Stimulated activated CD8-positive, alpha-beta memory T cell treated with anti-CD3 and anti-CD28 coated beads, Interleukin-7, amount 100 ng/mL, for 4 hours (primary cell): ENCODE data around the gene PLA2G6.
"Not testable (repeated sequence)": the region's sequence is repeated elsewhere in the genome, so short reads cannot be mapped to it uniquely, and the experiment has no call there.

Experiments used
- DNase-seq, 2 donors: peaks; one replicate each; pipeline ENCODE4 v3.0.0-alpha.2; 2020; ENCODE audit warnings: low read depth in 2 of 2

The PLA2G6 gene

DNA sequence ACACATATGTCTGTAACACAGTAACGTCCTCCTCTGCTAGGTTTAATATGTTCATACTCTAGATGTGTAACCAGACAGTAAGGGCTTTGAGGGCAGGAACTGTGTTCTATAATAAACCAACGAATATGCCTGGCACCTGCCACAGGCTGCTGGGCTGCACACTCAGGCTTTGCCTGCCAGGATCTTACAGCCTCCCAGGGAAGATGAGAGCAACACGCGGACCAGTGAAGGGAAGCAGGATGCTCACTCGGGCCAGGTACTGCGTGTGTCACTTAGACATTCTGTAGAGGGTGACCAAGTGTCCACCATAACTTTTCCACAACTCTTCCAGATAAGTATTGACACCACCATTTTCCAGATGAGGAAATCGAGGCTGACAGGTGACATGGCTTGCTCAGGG, 49.5 kb downstream of the PLA2G6 start:
- no peak for DNase-seq

DNA sequence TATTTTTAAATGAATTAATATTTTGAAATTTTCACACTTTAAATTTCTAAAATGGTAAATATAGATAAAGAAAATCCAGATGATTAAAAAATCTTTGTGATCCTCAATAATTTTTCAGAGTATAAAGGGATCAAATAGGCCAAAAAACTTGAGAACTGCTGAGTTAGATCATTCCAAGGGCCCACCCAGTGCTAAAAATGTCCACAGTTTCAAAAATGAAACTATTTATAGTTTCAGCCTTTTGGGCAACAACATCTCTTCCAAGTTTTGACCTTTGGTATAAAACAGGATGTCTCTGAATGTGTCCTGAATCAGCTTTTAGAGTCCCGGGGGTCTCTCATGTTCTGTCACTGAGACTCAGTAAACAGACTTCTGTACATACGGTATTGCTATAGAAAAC, 50.2 kb downstream of the PLA2G6 start:
- DNase-seq: no peak

DNA sequence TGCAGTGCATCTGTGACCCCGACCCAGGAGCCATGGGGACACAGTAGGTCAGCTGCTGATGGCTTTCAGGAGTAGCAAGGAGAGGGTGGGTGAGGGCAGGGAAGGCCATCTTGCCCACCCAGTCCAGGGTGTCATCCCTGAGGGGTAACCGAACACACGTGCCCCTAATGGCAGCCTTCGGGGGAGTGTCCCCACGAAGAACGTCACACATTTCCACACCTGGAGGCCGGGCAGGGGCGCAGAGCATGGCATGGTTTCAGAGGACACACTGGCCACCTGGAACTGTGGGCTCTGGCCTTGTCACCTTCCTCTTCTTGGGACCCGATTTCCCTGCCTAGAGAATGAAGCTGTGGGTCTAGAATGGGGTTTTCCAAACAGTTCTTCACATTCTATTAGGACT, 51.8 kb downstream of the PLA2G6 start:
- DNase-seq: no peak

DNA sequence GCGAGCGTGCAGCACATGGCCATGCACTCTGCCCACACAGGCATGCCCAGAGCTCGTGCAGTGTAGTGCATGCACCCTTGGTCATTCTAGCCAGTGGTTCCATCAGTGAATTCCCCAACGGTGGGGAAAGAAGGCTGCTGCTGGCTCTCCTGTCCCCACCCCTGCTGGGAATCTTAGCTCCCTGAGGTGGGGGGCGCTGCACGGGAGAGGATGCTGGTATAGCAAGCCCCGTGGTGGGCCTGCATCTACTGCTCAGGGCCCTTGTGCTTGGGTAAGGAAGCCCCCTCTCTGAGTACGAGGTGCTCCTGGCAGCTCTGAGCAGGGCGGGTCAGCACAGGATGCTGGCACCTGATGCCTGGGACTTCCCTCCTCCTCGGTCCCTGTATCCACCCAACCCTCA, 52.6 kb downstream of the PLA2G6 start:
- DNase-seq: no peak

DNA sequence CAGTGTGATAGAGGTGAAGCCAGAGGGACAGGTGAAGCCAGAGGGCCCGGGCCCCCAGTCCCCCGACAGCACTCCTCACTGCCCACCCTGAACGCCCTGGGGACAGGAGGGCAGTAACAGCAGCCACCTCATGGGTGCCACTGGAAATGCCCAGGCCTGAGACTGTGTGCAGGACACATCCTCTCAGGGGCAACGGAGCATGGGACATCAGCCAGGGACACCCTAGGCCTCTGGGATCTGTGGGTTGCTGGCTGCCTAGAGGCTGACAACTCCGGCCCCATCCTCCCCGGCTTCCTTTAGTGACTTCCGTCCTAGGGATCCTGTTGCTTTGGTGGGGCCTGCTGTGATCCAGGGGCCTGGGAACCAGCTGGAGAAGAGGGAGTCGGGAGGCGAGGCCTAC, 53.8 kb downstream of the PLA2G6 start:
- DNase-seq: no peak

DNA sequence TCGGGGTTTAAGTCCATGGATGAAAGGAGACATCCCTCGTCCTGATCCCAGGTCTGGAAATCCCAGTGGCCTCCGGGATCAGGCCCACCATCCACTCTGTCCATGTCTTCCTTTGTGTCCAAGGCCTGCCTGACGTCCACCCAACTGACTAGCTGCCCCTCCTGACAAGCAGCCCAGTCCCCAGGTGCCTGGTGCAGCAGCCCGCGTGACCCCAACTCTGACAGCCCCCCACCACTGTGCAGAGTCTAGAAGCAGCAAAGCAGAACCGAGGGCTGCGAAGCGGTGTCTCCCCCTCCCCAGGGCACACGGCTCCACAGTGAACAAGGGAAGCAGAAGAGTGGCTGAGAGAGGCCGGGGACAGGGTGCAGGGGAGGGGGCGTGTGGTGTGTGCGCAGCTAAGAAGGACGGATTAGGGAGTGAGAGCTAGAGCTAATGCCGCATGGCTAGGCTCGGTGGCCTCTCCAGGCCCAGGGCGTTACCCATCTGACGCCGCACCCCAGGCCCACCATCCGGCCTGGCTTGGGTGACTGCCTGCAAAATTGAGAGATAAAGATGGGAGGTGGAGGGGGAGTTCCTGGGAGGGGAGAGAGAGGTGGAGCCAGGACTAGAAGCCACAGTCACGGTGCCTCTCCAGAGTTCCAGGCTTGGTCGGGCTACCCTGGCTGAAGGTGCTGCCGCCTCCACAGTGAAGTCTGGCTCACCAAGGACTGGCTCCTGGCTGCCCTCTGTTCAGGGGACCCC, 54.5 kb downstream of the PLA2G6 start:
- DNase-seq: no peak

DNA sequence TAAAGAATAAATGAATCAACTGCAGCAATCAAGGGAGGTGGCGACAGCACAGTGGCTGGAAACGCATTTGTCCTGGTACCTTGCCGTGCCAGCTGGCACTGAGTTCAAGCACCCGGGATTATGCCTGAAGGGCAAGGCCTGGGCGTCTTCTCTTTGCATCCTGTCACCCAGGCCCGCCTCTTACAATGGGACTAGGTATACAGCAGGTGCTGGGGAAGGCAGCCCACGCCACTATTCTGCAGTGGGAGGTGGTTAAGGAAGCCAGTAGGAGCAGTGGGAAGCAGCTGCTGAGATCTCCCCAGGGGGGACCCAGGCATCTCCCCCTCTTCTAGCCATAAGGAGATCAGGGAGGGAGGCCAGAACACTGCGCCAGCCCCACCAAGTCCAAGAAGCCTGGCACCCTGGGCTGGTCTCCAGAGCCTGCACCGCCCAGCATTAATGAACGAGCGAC, 55.9 kb downstream of the PLA2G6 start:
- DNase-seq: no peak

DNA sequence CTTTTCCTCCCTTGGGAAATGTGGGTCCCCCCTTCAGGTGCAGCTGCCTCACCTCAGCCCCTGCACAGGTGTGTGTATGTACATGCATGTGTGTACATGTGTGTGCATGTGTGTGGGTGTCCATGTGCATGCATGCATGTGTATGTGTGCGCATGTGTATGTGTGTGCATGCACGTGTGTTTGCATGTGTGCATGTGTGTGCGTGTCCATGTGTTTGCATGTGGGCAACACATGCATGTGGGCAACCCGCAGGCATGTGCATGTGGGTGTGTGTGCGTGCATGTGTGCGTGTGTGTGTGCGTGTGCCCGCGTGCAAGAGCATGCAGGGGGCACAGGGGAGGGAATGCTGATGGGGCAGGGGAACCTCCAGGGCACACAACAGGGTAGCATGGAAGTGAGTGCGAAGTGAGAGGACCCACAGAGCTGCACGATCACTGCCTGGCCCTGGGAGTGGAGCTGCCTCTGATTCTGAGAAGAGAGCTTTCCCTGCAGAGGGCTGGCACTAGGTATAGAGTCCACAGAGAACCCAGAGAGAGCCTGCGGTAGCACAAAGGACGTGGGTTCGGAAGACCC, 56.5 kb downstream of the PLA2G6 start:
- no peak for DNase-seq

DNA sequence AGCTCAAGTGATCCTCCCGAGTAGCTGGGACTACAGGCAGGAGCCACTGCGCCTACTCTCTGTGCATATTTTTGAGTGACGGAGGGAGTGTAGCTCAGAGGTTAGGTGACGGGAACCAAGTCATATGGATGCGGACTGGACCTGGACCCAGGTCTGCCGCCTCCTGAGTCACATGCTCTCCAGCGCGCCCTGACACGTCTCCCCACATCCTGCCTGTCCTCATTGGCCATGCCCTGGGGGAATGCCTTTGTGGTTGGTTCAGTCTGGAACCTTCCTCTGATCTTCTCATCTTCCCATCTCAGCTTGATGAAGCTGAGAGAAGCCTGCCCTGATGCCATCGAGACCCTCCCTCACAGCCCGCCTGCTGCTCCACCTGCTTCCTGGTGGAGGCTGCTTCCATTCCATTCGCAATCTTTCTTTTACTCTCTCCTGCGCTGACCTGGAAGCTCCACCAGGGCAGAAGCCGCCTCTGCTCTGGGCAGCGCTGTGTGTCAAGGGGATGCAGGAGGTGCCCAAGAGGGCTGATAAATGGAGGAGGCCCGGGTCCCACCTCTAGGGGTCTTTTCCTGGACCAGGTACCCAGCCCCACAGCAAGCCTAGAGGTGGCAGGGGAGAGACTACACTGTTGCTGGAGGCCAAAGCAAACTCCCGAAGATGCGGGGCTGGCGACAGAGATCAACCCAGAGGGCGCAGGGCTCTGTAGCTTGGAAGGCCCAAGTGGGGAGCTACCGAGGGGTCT, 57.2 kb downstream of the PLA2G6 start:
- DNase-seq: no peak

DNA sequence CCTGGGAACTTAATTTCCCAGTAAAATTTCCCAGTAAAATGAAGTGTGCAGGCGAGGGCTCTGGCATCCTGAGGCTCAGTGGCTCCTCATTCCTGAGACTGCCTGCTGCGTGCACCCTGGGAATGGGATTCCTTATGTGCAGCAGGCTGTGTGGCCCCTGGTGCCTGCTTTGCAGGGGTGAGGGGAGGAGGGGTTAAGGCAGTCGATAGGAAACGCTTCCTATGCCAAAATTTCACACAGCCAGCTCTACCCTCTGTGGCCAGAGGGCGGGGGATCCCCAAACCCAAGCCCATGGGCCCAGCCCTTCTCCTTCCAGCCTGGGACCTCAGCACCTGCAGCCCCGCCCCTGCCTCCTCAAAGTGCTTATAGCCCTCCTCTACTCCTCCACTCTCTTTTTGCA, 59.0 kb downstream of the PLA2G6 start:
- DNase-seq: no peak

DNA sequence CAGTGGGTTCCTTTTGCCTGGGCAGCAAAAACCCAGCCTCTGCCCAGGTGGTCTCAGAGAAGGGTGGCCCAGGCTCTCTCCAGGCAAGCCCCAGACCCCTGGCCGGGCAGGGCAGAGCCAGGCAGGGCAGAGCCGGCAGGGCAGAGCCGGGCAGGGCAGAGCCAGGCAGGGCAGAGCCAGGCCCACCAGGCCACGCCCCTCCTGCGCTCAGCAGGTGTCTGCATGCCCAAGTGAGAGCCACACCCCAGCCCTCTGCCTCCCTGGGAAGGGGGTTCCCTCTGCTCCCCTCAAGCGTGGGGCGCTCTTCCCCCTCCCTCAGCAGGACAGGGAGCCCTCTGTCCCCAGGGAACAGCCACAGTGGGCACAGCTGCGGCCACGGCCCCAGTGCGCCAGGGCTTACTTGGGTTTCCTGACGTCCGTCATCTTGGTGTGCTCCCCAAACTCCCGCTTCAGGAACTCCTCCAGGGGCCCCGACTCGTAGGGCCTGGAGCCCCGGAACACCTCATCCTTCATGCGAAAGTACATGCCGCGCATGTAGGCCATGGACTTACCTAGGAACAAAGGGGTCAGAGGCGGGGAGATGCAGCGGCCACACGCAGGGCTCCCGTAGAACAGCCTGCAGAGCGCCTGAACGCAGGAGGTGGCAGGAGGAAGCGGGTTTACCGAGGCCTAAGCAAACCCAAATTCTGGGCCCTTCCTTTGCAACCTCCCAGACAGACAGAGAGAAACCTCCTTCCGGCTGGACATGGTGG, 61.1 kb downstream of the PLA2G6 start:
- DNase-seq: no peak

DNA sequence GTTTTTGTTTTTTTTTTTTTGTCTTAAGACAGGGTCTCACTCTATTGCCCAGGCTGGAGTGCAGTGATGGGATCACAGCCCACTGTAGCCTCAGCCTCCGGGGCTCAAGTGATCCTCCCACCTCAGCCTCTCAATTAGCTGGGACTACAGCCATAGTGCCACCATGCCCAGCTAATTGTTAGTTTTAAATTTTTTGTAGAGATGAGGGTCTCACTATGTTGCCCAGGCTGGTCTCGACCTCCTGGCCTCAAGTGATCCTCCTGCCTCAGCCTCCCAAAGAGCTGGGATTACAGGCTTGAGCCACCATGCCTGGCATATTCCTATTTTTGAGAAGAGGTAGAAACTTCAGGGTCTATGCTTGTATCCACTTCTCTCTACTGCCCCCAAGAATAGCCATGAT, 62.9 kb downstream of the PLA2G6 start:
- DNase-seq: not testable (repeated sequence)

DNA sequence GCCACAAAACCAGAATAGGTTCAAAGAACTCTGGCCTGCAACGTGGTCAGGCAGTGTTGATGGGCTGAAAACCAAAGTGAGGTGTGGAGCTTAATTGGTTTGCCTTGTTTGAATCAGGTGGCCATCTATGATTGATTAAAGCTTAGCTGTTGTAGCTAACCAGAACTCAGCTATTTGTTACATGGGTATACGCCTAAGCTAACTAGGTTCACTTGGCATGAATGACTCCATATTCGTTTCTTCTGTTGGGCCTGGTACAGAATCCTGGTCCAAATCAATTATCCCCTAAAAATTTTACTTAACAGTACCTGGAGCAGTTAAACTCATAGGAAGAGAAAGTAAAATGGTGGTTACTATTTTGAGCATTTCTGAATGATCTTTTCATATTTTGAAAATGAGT, 63.4 kb downstream of the PLA2G6 start:
- DNase-seq: no peak

DNA sequence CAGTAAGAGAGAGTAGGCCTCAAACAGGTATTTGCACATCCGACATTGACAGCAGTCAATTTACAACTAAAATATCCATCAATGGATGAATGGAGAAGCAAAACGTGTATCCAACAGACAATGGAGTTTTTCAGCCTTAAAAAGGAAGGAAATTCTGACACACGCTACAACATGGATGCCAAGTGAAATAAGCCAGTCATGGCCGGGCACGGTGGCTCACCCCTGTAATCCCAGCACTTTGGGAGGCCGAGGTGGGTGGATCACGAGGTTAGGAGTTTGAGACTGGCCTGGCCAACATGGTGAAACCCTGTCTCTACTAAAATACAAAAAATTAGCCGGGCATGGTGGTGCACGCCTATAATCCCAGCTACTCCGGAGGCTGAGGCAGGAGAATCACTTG, 64.1 kb downstream of the PLA2G6 start:
- DNase-seq: not testable (repeated sequence)

DNA sequence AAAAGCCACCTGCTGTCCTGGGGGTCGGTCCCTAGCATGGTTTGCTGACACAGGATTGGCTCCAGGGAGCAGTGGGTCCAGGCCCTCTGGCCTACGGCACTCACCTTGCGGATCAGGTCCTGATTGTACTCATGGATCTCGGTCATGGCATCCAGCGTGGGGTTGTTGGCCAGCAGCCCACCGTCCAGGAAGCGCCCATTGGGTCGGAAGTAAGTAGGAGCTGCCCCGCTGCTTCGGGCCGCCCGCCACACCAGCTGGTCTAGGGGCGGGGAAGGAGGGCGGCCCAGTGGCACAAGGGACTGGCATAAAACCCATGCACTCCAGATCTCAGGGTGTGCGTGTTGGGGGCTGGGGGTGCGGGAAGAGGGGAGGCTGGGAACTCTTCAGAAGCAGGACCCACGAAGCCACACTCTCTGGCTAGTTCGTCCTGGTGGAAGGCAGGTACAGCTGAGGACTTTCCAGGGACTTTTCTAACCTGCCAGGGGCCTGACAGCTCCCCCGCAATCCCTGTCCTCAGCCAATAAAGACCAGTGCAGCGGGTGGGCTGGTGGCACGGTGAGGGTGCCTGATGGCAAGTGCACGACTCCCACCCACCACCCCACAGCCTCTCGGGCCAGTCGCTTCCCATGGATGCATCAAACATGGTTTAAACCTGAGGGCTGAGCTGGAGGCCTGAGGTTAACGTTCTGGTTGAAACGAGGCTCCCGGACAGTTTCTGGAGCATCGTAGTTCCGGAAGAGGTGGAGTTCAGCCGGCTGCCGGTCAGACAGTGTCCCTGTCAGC, 66.0 kb downstream of the PLA2G6 start:
- no peak for DNase-seq

DNA sequence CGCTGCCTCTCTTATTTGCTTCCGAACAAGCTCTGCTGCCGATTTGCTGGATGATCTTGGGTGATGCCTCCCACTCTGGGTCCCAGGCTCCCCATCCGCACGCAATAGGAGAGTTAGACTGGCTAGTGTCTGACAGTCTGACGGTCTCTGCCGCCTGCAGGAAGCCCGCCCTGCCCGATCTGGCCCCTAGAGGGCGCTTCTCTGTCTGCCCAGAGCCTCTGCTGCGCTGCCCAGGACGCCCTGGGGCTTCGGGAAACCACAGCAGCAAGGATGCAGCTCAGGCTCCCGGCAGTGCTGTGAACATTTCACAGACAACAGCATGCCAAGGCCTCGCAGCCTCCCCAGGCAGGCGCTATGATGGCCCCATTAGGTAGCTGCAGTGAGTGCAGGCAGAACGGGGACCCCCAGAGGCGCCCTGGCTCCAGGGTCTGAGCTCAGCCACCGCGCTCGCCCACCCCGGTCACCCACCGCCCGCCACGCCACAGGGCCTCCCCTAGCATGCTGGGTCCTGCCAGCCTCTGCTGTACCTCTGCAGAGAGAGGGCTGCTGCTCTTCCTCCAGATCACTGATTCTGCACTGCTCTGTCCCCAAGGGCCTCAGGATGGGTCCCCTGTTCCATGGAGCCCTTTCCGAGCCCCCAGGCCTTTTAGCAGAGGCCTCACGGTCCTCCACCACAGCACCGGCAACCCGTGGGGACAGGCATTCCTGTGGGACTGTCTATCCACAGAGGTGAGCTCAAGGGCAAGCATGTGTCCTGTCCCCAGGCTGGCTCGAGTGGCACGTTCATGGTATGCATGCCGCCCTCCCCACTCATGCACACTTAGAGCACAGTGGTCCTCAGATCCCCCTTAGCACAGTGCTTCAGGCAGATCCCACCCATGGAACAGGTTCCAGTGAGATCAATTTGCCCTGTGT, 66.9 kb downstream of the PLA2G6 start:
- peak; percentile 30 to 63 for DNase-seq

DNA sequence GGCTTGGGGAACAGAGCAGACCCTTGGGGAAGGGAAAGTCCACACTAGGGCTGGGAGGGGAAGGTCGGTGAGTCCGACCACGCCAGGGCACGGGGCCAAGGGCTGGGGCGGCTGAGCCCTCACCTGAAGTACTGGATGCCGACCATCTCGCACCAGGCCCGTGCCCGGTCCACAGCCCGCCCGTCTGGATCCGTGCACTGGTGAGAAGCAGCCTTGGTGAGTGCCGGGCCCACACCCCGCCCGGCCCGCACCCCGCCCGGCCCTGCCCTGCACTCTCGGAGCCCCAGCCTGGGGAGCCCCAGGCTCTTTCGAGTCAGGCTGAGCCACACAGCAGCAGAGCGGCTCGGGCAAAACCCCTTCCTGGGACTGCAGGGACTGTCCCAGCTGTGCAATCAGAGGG, 69.2 kb downstream of the PLA2G6 start:
- DNase-seq: no peak

DNA sequence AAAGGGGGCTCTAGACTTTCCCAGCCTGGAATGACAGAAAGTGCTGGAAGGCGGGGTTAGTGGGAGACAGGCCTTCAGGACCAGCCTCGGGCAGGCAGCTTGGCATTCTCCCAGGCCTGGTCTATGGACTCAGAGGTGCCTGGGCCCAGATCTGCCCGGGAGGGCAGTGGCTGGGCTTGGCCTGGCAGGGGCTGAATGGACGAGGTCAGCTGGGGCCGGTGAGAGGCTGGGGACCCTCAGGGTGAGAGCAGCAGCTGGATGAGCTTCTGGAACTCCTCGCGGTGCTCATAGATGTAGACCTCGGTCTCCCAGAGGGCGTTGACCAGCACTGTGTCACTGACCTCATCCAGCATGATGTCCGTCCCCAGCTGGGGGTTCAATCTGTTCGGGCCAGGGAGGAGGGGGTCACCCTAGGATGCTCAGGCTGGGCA, 69.7 kb downstream of the PLA2G6 start:
- no peak for DNase-seq

DNA sequence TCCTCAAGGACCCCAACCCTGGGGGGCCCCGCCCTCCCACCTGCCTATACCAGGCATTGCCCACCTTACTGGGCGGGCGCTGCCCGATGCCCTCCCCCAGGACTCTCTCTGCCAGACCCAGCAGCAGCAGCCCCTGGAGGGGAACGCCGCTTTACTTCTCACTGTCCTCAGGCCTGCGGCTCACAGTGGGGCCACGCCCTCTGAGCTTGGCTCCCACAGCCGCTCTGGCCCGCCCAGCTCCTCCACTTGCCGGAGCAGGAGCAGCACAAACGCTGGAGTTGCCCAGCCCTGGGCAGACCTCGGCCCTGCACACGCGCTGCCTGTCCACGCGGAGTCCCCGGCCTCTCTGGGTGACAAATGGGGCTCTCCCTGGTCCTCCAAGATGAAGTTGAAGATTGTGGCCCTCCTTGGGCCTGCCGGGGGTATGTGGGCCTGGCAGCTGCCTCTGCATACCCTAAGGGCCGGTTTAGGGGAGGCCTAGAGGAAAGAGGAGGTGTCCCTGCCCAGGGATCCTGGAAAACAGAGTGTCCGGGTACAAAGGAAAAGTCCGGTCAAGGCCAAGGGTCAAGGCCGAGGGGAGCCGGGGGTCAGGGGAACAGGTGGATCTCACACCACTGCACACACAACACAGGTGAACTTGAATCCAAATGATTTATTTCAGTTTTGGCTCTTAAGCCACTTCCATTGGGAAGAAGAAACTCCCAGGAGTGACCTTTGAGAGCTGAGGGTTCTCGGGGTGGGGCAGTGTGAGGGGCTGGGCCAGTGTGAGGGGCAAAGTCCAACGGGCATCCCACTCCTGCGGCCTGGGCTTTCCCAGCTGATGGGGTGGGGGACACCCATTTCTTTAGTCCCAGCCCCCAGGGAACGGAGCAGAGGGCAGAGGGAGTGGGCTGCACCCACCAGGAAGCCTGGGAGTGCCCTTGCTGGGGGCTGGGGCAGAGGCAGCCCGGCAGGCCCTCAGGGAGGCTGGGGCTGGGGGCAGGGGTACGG, 70.5 kb downstream of the PLA2G6 start:
- no peak for DNase-seq
